ENCODE data around the gene PCNX2. TPM values are rescaled to one million over a fixed set of nuclear protein-coding genes. Genes with fewer than 3 reads are reported as not detected.

PCNX2 gene
- total RNA-seq, 2 experiments from 2014 or later: 46.4 to 49.4 TPM

DNA sequence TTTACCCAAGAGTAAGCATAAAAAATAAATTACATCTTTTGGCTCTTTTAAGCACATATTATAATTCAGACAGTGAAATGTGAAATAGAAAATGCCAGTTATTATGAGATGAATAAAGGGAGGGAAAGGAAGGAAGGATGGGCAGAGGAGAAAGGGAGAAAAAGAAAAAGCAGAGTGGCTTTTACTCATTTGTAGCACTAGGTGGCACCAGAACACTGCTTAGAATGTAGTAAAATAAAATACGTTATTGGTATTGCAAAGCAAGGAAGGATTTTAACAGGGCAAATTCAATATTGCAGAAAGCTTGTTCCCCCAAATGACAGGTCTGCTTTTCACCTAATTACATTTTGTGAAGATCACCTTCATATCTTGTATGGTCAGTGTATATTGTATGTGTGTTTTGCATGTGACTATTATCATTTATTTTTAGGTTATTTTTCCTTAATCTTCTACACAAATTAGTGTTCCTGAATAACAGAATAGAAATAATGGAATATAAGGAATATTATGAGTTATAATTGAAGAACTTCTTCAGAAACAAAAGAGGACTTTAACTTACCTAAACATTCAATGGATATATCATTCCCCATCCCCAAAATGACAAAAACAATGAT, 9.1 kb upstream of the PCNX2 start:
- H3K27me3 ChIP-seq (ENCODE audit: control insufficient read depth in 1 of 2, insufficient read depth in 2 of 2, low read length in 2 of 2): no peaks in the 10 kb centered on the region
- Mint-ChIP-seq H3K4me3 (no peak overlapping the region), H3K4me1 (ENCODE audit: low read depth) (no peaks in the 10 kb centered on the region), H3K9me3 (no peaks in the 10 kb centered on the region), H3K36me3 (ENCODE audit: low read depth) (no peaks in the 10 kb centered on the region), H3K27me3 (peaks cover 16% of the 10 kb centered on the region), H3K27ac (no peak overlapping the region)
- peak; percentile 95 for TF ChIP-seq CTCF (IDR thresholded peaks at IDR 0.05)
- ChIA-PET POLR2A (interaction anchor here (1.0 kb wide), 1 partner anchor 10 kb away, joined by 3 read pairs; no protein-coding TSS in a partner anchor), CTCF (interaction anchor here (0.6 to 2.3 kb wide), 7 partner anchors 9 to 762 kb away, joined by 3 to 10 read pairs (median 4); partner anchors contain the start of gene PCNX2)
- peak; percentile 73 for ATAC-seq (ENCODE audit: poor library complexity)
- H3K4me3 ChIP-seq (ENCODE audit: low read length): no peak overlapping the region
- no peaks in the 10 kb centered on the region for H3K36me3 ChIP-seq (ENCODE audit: insufficient read depth, low read length)
- peak in 4 of 14 experiments; percentile 15 to 68 (median 58) for DNase-seq
- no peaks in the 10 kb centered on the region for H3K9me3 ChIP-seq (ENCODE audit: control insufficient read depth in 1 of 2, insufficient read depth in 1 of 2, low read length in 2 of 2)
- no peak overlapping the region for H3K27ac ChIP-seq (ENCODE audit: low read depth in 1 of 2, low read length in 2 of 2)
- intact Hi-C loops (cut with DNase I, micrococcal nuclease): loop anchor here (1.0 to 10.0 kb wide), 4 partner anchors 58 to 1010 kb away; no protein-coding TSS in a partner anchor
- H3K4me1 ChIP-seq (ENCODE audit: insufficient read depth, low read length): no peaks in the 10 kb centered on the region

DNA sequence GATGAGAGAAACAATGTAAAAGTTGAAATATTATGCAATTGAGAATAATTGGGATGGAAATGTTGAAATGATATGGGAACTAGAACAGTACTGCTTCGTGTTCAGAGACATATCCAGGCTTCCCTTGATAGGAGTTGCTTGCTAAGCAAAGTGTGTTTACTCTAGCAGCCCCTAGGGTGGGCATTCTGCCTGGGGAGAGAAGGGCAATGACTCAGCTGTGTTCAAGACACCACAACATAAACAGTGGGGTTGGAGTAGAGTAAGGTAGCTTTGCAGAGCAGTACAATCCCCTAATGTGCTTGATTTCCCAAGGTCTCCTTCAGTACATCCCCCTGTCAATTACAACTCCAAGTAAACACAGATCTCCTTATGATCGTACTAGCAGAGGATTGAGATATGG, 4.8 kb upstream of the PCNX2 start:
- no peak for DNase-seq
- intact Hi-C loops (cut with DNase I, micrococcal nuclease): loop anchor here in 1 of 2 experiments (10.0 kb wide), 1 partner anchor 1014 kb away; no protein-coding TSS in a partner anchor
- Mint-ChIP-seq H3K27me3 (peaks cover 6% of the 10 kb centered on the region), H3K4me3 (no peak overlapping the region), H3K4me1 (ENCODE audit: low read depth) (peaks cover 5% of the 10 kb centered on the region), H3K27ac (no peak overlapping the region), H3K9me3 (no peaks in the 10 kb centered on the region), H3K36me3 (ENCODE audit: low read depth) (no peaks in the 10 kb centered on the region)
- no peak overlapping the region for H3K4me3 ChIP-seq (ENCODE audit: low read length)
- H3K27me3 ChIP-seq (ENCODE audit: control insufficient read depth in 1 of 2, insufficient read depth in 2 of 2, low read length in 2 of 2): no peaks in the 10 kb centered on the region
- POLR2A ChIA-PET: no interaction called here
- ATAC-seq (ENCODE audit: poor library complexity): no peak
- H3K27ac ChIP-seq (ENCODE audit: low read depth in 1 of 2, low read length in 2 of 2): no peak overlapping the region
- H3K36me3 ChIP-seq (ENCODE audit: insufficient read depth, low read length): no peaks in the 10 kb centered on the region
- peaks cover 6% of the 10 kb centered on the region for H3K4me1 ChIP-seq (ENCODE audit: insufficient read depth, low read length)
- CTCF ChIA-PET: no interaction called here
- TF ChIP-seq CTCF (IDR thresholded peaks at IDR 0.05): no peak
- no peaks in the 10 kb centered on the region for H3K9me3 ChIP-seq (ENCODE audit: control insufficient read depth in 1 of 2, insufficient read depth in 1 of 2, low read length in 2 of 2)

- Mint-ChIP-seq H3K27me3 (peaks cover 3% of the 10 kb centered on the region), H3K9me3 (no peaks in the 10 kb centered on the region), H3K36me3 (ENCODE audit: low read depth) (no peaks in the 10 kb centered on the region), H3K27ac (no peak overlapping the region), H3K4me1 (ENCODE audit: low read depth) (peaks cover 13% of the 10 kb centered on the region), H3K4me3 (no peak overlapping the region)
- ATAC-seq (ENCODE audit: poor library complexity): no peak
- Histone ChIP-seq H3K9me3 (ENCODE audit: control insufficient read depth in 1 of 2, insufficient read depth in 1 of 2, low read length in 2 of 2) (no peaks in the 10 kb centered on the region), H3K4me3 (ENCODE audit: low read length) (no peak overlapping the region), H3K4me1 (ENCODE audit: insufficient read depth, low read length) (peaks cover 10% of the 10 kb centered on the region), H3K36me3 (ENCODE audit: insufficient read depth, low read length) (no peaks in the 10 kb centered on the region), H3K27me3 (ENCODE audit: control insufficient read depth in 1 of 2, insufficient read depth in 2 of 2, low read length in 2 of 2) (no peaks in the 10 kb centered on the region), H3K27ac (ENCODE audit: low read depth in 1 of 2, low read length in 2 of 2) (no peak overlapping the region)
- ChIA-PET POLR2A (no interaction called here), CTCF (no interaction called here)
- DNase-seq: no peak
- intact Hi-C loops (cut with DNase I, micrococcal nuclease): no loop called here
- no peak for TF ChIP-seq CTCF (IDR thresholded peaks at IDR 0.05)
Observed at GRCh38 chr1:233299450-233299849, 3.9 kb upstream of the PCNX2 start.
